Activated CD8-positive, alpha-beta memory T cell treated with anti-CD3 and anti-CD28 coated beads for 4 hours (primary cell): ENCODE data around the gene NDRG3.

Source experiments
- DNase-seq, 2 donors: peaks; one replicate each; pipeline ENCODE4 v3.0.0-alpha.2; 2020; ENCODE audit warnings: low read depth in 2 of 2

Gene NDRG3

GRCh38 chr20:36606158-36607066, 139.5 kb downstream of the NDRG3 start:
- DNase-seq, result no peak

- peak; percentile 98 to 99 for DNase-seq
Observed at GRCh38 chr20:36605399-36606157, 140.3 kb downstream of the NDRG3 start, which contains the start of gene RAB5IF. TSS of gene RAB5IF (plus strand) at chr20:36605779. CDS start at chr20:36605952, 173 bp downstream.

GRCh38 chr20:36604952-36605398, 140.9 kb downstream of the NDRG3 start:
- DNase-seq, result peak in 1 of 2 donors; percentile 19
